Measurements from ENCODE around the gene AP1M1. TPM values are rescaled to one million over a fixed set of nuclear protein-coding genes. Genes with fewer than 3 reads are reported as not detected.

The AP1M1 gene
- polyA plus RNA-seq, 3 donors = 103 to 134 (median 133) TPM

GRCh38 chr19:16252459-16253205, 54.9 kb downstream of the AP1M1 start:
- Mint-ChIP-seq H3K4me1 (peaks cover 24% of the 10 kb centered on the region), H3K27ac (peak overlapping the region in 6 of 7 donors; percentile 68 to 87 (median 79))
- no peaks in the 10 kb centered on the region for H3K36me3 ChIP-seq (replicated peaks in 1 of 2; ENCODE audit: control insufficient read depth in 1 of 2, insufficient read depth in 2 of 2, low read length in 2 of 2)

GRCh38 chr19:16254851-16255408, 57.2 kb downstream of the AP1M1 start:
- H3K4me3 ChIP-seq (replicated peaks in 1 of 3; ENCODE audit: low read depth in 2 of 3, low read length in 3 of 3) = no peak overlapping the region
- no peak overlapping the region for H3K9ac ChIP-seq (ENCODE audit: insufficient read depth, low read length, poor library complexity, severe bottlenecking)
- no peak overlapping the region for H2AFZ ChIP-seq (ENCODE audit: insufficient read depth, low read depth, low read length, poor library complexity, severe bottlenecking)
- no peak for DNase-seq
- no peaks in the 10 kb centered on the region for H4K20me1 ChIP-seq (ENCODE audit: insufficient read depth, low read length)
- H3K4me1 ChIP-seq (ENCODE audit: control insufficient read depth in 1 of 2, insufficient read depth in 2 of 2, low read length in 2 of 2) = peaks cover 54 to 61% of the 10 kb centered on the region in 2 donors
- peaks cover 0 to 5% (median 1%) of the 10 kb centered on the region in 3 donors for H3K27me3 Mint-ChIP-seq (ENCODE audit: low read depth in 3 of 3)
- H3K9me3 Mint-ChIP-seq = peaks cover 0 to 6% (median 0%) of the 10 kb centered on the region in 7 donors
- no peaks in the 10 kb centered on the region for H3K79me2 ChIP-seq (ENCODE audit: insufficient read depth, low read length)
- H3K4me2 ChIP-seq (replicated peaks; ENCODE audit: extremely low read depth, low read length, poor library complexity, severe bottlenecking) = no peak overlapping the region
- H3K4me1 Mint-ChIP-seq = peaks cover 42% of the 10 kb centered on the region
- H3K36me3 ChIP-seq (replicated peaks in 1 of 2; ENCODE audit: control insufficient read depth in 1 of 2, insufficient read depth in 2 of 2, low read length in 2 of 2) = no peaks in the 10 kb centered on the region
- intact Hi-C loops (cut with micrococcal nuclease) = no loop called here
- H3K27ac Mint-ChIP-seq = peak overlapping the region in 2 of 7 donors; percentile 30 to 34
- H3K36me3 Mint-ChIP-seq = peaks cover 3 to 4% of the 10 kb centered on the region in 2 donors
- H3K9me3 ChIP-seq (replicated peaks in 1 of 2; ENCODE audit: control insufficient read depth in 1 of 2, insufficient read depth in 1 of 2, low read length in 2 of 2) = no peaks in the 10 kb centered on the region
- 92% methylated on average over 6 of the region's 6 CpGs for WGBS (ENCODE audit: insufficient coverage)
- H3K27me3 ChIP-seq (ENCODE audit: control insufficient read depth in 2 of 2, insufficient read depth in 2 of 2, low read length in 2 of 2) = no peaks in the 10 kb centered on the region
- no peak overlapping the region for H3K4me3 Mint-ChIP-seq
- no peak overlapping the region for H3K27ac ChIP-seq (ENCODE audit: low read depth in 1 of 2, low read length in 2 of 2)
- TF ChIP-seq CTCF (IDR thresholded peaks at IDR 0.05) = no peak

More at GRCh38 chr19:16252459-16253205, 54.9 kb downstream of the AP1M1 start:
- no peaks in the 10 kb centered on the region for H4K20me1 ChIP-seq (ENCODE audit: insufficient read depth, low read length)
- 49% methylated on average over 17 of the region's 23 CpGs for WGBS (ENCODE audit: insufficient coverage)
- H2AFZ ChIP-seq (ENCODE audit: insufficient read depth, low read depth, low read length, poor library complexity, severe bottlenecking) = no peak overlapping the region
- peaks cover 0 to 5% (median 0%) of the 10 kb centered on the region in 3 donors for H3K27me3 Mint-ChIP-seq (ENCODE audit: low read depth in 3 of 3)
- peak overlapping the region; percentile 6 for H3K4me2 ChIP-seq (replicated peaks; ENCODE audit: extremely low read depth, low read length, poor library complexity, severe bottlenecking)
- no peak overlapping the region for H3K9ac ChIP-seq (ENCODE audit: insufficient read depth, low read length, poor library complexity, severe bottlenecking)
- H3K4me3 Mint-ChIP-seq = no peak overlapping the region
- DNase-seq = peak; percentile 65 to 76 (median 72)
- H3K9me3 Mint-ChIP-seq = peaks cover 0 to 6% (median 0%) of the 10 kb centered on the region in 7 donors
- H3K79me2 ChIP-seq (ENCODE audit: insufficient read depth, low read length) = no peaks in the 10 kb centered on the region
- H3K9me3 ChIP-seq (replicated peaks in 1 of 2; ENCODE audit: control insufficient read depth in 1 of 2, insufficient read depth in 1 of 2, low read length in 2 of 2) = no peaks in the 10 kb centered on the region
- no peak overlapping the region for H3K4me3 ChIP-seq (replicated peaks in 1 of 3; ENCODE audit: low read depth in 2 of 3, low read length in 3 of 3)
- peak overlapping the region; percentile 16 to 67 for H3K27ac ChIP-seq (ENCODE audit: low read depth in 1 of 2, low read length in 2 of 2)
- H3K27me3 ChIP-seq (ENCODE audit: control insufficient read depth in 2 of 2, insufficient read depth in 2 of 2, low read length in 2 of 2) = no peaks in the 10 kb centered on the region
- peaks cover 1 to 3% of the 10 kb centered on the region in 2 donors for H3K36me3 Mint-ChIP-seq
- TF ChIP-seq CTCF (IDR thresholded peaks at IDR 0.05) = no peak
- intact Hi-C loops (cut with micrococcal nuclease) = no loop called here
- peaks cover 34 to 47% of the 10 kb centered on the region in 2 donors for H3K4me1 ChIP-seq (ENCODE audit: control insufficient read depth in 1 of 2, insufficient read depth in 2 of 2, low read length in 2 of 2)
